GM21367 (cell line): ENCODE measurements around the gene CIITA.
A peak's percentile ranks its signal among the peaks of the same experiment; 100 is the strongest.
"Not testable (repeated sequence)": the region's sequence is repeated elsewhere in the genome, so short reads cannot be mapped to it uniquely, and the experiment has no call there.

Experiments
- ATAC-seq: cut with Tn5 transposase; IDR thresholded peaks from one replicate; pipeline ENCODE4 v1.9.1; 2021; ENCODE audit not compliant: unreplicated experiment

The CIITA gene

DNA sequence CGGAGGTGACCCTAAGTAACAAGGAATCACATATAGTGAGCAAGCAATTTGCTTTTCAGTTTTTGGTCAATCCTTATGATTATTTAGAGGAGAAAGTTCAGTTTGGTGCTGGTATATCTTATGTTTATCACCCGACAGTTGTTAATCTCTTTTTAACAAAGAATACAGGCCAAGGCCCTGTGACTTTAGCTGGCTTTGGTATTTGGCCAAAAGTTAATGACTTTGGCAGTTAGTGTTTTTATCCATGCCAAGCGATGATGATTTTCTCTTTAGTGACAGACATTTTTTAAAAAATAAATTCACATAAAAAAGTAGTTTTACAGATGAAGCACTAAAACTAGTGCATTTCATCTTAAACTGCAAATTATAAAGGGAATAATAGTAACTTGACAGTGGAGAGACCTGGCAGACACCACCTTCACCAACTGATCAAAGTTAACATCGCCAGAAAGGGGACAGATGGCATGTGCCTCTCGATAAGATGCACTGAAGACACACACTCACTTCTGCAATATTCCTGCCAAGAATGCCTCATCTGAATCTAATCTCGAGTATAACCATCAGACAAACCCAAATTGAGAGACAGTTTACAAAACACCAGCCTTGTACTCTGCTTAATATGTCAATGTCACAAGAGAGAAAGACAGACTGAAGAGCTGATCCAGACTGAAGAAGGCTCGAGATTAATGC lies 58.4 kb downstream of the CIITA start:
- no peak for ATAC-seq

DNA sequence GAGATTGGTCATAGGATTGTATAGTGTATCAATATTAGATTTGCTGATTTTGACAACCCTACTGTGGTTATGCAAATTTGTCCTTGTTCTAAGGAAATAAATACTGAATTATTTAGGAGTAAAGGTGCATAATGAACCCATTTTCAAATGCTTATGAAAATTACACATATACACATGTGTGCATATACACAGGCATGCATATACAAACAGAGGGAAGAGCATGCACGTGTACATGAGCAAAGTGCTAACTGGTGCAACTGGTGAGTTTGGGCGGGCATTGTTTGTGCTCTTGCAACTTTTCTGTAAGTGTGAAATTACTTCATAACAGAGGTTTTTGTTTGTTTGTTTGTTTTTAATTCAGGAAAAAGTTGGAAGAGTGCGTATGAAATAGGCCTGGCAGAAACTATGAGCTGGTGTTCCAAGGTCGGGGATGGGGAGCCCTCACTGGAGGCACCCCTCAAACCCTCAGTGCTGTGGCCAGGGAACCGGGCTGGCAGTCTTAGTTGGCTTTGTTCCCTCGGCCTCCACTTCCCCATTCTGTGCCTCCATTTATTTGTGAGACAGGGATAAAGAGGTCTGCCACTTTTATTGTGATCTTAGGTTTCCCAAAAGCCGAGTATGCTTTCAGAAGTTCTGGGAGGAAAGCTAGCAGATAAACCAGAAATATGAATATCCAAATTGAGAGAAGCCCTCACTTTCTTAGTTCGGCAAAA lies 59.4 kb downstream of the CIITA start:
- ATAC-seq: no peak

DNA sequence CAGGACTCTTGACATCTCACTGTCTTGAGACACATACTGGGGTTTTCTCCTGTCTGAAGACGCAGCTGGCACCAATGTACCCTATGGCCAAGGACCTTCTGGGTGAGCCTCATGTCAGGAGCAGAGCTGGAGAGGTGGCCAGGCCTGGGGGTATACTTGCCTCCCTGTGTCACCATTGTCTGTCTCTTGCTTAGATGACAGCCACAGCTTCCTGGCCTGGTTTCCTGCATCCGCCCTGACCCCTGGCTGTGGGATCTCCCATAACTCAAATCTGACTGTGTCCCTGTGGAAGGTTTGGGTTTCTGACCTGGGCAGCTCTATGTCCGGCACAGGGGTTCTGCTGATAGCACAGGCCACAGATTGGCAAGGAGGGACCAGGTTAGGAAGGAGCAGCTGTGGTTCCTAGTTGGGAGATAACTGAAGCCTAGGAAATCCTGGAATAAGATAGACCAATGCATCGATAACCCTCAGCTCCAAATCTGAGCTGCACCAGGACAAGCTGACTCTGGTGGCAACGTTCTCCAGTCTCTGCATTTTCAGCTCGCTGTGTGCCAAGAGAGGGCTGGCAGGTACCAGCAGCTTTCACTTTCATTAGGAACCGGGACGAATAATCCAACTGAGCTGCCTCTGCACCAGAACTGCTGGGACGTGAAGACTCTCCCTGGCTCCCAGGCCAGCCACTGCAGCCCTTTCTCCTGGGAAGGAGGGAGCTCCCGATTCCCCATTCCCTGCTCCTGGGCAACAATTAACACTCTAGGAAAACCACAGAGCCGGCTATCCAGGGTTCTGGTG lies 60.3 kb downstream of the CIITA start:
- ATAC-seq: no peak

DNA sequence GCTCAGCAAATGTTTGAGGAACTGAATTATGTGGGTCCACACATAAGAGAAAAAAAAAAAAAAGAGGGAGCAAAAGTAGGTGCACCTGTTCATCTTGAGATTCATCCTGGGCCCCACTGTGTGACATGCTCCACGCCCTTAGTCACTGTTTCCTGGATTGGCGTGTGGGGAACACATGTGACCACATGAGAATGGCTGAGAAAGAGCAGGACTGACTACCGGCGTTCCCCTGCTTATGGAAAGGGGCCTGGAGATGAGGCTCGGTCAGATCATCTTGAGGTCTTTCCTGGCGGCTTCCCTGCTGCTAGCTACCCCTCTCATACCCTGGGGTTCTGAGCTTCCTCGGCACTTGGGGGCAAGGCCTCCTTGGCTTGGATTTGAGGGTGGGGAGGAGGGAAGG lies 61.3 kb downstream of the CIITA start:
- ATAC-seq: no peak

- ATAC-seq: no peak
These were observed 62.0 kb downstream of the CIITA start for GRCh38 chr16:10938796-10939648.

DNA sequence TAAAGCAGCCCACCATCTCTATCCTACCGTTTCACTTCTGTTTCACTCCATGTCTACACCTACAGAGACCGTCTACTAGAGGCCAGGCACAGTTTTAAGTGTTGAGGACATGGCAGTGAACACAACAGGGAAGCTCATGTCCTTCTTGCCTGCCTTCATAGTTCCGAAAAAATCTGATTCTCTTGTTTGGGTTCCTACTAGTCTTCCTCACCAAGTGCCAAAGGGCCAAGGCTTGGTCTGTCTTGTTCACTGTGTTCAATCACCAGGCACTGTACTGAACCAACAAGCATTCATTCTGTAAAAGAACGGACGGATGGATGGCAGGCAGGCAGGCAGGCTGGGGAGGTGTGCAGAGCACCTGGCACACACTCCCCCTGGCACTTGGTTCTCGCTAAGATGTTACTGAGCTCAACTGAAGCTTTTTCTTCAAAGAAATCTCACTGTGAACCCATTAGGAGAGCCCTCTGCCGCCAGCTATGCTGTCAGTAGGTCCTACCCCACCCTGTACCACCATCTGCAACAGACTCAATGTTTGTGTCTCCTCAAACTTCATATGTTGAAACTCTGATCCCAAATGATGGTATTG lies 62.7 kb downstream of the CIITA start:
- ATAC-seq: no peak

DNA sequence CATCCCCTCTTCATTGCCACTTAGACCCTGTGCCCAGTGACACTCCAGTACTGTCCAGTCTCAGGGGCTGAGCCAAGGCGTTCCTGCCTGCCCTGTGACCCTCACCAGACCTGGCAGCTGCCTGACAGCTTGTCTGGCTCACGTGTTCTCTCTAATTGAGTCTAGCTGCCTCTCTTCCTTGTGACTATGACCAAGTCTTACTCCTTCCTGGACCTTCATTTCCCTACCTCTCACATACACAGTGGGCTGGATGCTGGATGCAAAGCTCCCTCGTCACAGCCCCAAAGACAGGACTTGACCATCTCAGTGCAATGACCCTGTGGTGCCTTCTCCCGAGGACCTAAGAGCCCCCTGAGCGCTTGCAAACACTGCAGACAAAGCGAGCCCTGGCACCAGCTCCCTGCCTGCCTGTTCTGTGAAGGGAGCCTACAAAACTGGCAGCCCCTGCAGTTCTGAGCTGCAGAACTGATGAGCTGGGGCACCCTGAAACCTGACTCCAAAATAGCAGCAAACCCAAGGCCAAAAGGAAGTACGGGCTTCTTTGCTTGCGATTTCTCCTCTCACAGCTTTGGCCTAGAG lies 63.6 kb downstream of the CIITA start:
- ATAC-seq: no peak

GRCh38 chr16:10941127-10941933 lies 64.3 kb downstream of the CIITA start:
- no peak for ATAC-seq

DNA sequence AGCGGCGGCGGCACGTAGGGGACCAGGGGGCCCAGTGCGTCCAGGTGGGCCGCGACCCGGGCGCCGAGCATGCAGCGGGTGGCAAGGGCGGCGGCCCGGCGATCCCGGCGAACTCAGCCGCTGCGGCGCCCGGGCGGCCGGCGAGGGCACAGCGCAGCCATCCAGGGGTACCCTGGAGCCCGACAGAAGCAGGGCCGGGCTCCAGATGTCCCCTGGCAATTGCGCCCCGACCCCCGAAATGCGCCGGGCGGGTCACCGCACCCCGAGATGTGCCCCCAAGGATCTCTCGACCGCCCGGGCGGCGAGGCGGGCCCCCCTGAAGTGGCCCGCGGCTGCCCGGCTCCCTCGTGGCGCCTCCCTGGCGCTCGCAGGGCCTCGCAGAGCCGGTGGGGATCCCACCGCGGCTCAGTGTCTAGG lies 64.9 kb downstream of the CIITA start:
- not testable (repeated sequence) for ATAC-seq

- ATAC-seq: peak; percentile 56
These were observed 65.5 kb downstream of the CIITA start, which contains the start of gene DEXI for GRCh38 chr16:10942352-10943063. DEXI (minus strand) TSS chr16:10942468; CDS start chr16:10942005, 463 bp downstream.

- ATAC-seq: no peak
These were observed 66.0 kb downstream of the CIITA start for GRCh38 chr16:10943064-10943353.

GRCh38 chr16:10944249-10945064 lies 67.5 kb downstream of the CIITA start, which contains the start of gene CLEC16A:
CLEC16A (plus strand) TSS chr16:10944564; CDS start chr16:10944718, 154 bp downstream.
- ATAC-seq: peak; percentile 60

DNA sequence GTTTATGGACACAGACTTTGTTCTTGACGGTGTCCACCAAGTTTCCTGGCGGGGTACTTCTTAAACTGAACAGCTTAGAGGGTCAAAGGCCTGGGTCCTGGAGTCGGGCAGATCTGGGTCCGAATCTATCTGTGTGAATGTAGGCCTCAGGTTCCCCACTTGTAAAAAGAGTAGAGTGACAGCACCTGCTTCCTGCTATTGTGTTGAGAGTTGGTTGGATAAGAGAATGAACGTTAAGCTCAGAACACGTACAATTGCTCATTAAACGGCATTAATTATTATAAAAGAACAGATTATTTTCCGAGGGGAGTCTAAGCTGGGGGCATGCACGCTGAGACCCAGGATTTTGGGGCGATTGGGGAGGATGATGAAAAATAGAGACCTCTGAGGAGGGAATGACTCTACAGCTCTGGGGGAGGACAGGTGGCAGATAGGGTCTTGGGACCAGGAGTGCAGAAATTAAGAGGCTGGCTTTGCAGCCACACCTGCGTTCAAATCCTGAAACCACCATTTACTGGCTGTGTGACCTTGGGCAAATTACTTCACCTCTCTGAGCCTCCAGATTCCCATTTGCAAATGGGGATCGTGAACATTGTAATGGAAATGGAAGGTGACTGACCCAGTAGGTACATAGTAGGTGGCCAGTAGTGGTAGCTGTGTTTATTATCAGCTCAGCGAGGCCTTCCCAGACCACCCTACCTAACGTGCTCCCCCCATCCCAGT lies 68.2 kb downstream of the CIITA start:
- ATAC-seq: no peak

DNA sequence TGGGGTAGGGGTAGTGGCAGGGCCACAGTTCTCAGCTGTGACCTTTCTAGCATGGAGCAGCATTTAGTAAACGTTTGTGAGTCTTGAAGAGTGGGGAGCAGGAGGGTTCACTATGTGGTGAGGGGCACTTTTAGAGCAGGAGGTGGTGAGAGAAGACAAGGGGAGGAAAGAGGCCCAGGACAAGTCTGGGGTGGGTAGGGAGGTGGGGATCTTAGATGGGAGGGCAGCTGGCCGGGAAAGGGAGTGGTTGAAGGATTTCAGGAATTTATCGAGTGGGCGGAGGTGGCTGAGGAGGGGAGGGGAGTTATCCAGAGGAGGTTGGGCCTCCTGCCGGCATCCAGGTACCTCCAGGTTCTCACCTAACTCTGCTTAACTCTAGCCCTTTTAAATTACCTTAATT lies 69.3 kb downstream of the CIITA start:
- ATAC-seq: no peak

GRCh38 chr16:10947211-10947787 lies 70.3 kb downstream of the CIITA start:
- ATAC-seq: no peak

DNA sequence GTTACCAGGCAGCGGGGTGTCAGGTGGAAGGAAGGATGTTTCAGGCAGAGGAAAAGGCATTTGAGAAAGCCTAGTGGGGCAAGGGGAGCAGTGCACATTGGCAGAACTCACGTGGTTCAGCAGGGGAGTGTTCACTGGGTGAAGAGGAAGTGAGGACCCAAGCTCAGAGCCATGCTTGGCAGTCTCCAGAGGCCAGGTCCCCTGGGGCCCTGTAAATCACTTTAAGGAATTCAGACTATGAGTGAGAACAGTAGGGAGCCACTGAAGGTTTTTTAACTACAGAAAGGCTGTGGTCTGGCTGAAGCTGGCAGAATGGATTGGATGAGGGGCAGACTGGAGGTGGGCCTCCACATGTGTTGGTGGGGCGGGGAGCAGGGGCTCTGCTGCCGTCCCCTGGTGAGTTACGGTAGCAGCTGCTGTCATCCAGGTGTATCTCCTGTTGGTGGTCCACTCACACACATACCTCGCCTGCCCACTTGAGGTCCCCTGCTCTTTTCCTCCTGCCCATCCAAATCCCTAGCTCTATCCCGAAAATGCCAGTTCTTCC lies 72.5 kb downstream of the CIITA start:
- peak; percentile 58 for ATAC-seq

DNA sequence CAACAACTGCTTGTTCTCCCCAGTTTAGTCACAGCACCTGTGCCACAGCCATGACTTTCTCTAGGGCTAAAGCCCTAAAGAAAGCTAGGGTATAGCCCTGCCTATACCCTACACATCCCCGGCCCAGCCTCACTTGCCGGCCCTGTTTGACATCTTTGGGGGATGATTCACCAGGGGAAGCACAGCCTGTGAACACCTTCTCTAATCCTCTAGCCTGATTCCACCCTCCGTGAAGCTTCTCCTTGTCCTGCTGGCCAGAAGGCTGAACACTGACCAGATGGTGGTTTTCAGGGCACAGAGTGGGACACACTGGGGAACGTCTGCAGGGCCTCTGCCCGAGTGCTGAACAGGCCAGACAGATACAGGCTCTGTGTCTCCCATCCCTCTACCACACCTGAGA lies 73.4 kb downstream of the CIITA start:
- ATAC-seq: no peak
